Measurements from ENCODE around the gene CENPE.

CENPE gene

GRCh38 chr4:103136671-103137445 is 61.3 kb downstream of the CENPE start:
- no peak for DNase-seq (ENCODE audit: low read depth in 3 of 3)

DNA sequence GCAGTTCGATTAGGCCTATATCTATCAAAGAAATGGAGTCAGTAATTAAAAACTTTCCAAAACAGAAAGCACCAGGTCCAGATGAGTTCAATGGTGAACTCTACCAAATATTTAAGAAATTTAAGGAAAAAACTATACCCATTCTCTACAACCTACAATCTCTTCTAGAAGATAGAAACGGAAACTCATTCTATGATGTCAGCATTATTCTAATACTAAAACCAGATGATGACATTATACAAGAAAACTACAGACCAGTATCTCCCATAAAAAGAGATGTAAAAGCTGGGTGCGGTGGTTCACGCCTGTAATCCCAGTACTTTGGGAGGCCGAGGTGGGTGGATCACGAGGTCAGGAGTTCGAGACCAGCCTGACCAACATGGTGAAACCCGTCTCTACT is 69.0 kb downstream of the CENPE start:
- no peak for DNase-seq (ENCODE audit: low read depth in 3 of 3)

- no peak for DNase-seq (ENCODE audit: low read depth in 3 of 3)
These were observed 72.0 kb downstream of the CENPE start for GRCh38 chr4:103126126-103126525.

- DNase-seq (ENCODE audit: low read depth in 3 of 3): no peak
These were observed 75.0 kb downstream of the CENPE start for GRCh38 chr4:103123114-103123513.

GRCh38 chr4:103118166-103118565 is 80.0 kb downstream of the CENPE start:
- no peak for DNase-seq (ENCODE audit: low read depth in 3 of 3)

GRCh38 chr4:103111598-103111997 is 86.5 kb downstream of the CENPE start:
- DNase-seq (ENCODE audit: low read depth in 3 of 3): no peak

GRCh38 chr4:103108542-103108941 is 89.6 kb downstream of the CENPE start:
- no peak for DNase-seq (ENCODE audit: low read depth in 3 of 3)

GRCh38 chr4:103105558-103106356 is 92.4 kb downstream of the CENPE start:
- no peak for DNase-seq (ENCODE audit: low read depth in 3 of 3)

DNA sequence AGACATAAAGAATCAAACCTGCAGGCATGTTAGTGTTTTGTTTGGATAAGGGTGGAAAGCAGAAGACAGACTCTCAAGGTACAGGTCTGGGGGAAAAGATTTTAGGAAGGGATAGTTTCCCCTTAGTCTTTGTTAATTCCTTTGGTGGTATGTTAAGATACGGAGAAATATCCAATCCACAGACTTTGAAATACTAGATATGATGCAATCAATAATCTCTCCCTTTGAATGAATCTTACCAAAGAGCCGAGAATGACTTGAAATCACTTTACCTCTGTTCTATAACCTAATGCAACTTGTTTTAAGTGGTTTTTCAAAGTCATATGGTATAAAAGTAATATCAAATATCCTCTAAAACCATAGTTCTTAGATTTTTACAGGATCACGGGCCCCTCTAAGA is 93.3 kb downstream of the CENPE start:
- no peak for DNase-seq (ENCODE audit: low read depth in 3 of 3)

DNA sequence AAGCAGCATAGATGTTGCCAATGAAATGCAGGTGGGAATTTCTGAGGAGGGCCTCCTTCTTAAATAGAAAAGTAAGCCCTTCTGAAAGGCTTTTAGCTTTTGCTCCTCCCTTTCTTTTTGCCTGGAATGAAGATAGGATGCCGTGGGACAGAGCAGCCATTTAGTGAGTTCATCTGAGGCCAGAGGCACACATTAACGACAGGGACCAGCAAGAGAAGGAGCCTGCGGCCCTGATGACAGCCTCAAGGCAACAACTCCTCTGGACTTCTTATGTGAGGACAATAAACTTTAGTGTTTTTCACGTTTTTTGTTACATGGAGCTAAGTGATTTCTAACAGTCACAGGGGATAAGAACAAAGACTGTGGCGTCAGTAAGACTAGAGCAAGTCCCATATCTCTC is 97.5 kb downstream of the CENPE start:
- no peak for DNase-seq (ENCODE audit: low read depth in 3 of 3)

- peak in 1 of 3 experiments; percentile 31 for DNase-seq (ENCODE audit: low read depth in 3 of 3)
These were observed 98.3 kb downstream of the CENPE start, which contains the start of gene BDH2 for GRCh38 chr4:103099691-103100392. BDH2 (minus strand) TSS chr4:103099834; CDS start chr4:103096254, 3,580 bp downstream.

GRCh38 chr4:103098756-103099440 is 99.2 kb downstream of the CENPE start:
- DNase-seq (ENCODE audit: low read depth in 3 of 3): no peak

- DNase-seq (ENCODE audit: low read depth in 3 of 3): no peak
These were observed 99.8 kb downstream of the CENPE start for GRCh38 chr4:103098341-103098740.

GRCh38 chr4:103097112-103097511 is 101.0 kb downstream of the CENPE start:
- DNase-seq (ENCODE audit: low read depth in 3 of 3): no peak

DNA sequence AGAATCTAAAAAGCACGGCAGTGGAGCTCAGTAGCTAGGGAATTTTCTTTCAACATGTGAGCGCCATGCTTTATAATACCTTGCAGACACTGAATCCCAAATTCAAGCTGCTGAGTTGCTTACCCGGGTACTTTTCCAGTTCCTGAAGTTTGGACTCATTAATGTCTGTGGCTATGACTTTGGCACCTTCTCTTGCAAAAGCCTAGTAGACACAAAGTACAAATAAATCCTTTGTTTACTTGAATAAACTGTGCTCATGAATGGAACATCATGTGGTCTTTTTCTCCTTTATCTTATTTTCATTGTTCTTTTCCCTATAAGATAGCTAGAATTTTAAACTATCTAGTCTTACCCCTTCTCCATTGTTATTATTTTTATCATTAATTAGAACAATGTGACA is 103.1 kb downstream of the CENPE start:
- DNase-seq (ENCODE audit: low read depth in 3 of 3): no peak

DNA sequence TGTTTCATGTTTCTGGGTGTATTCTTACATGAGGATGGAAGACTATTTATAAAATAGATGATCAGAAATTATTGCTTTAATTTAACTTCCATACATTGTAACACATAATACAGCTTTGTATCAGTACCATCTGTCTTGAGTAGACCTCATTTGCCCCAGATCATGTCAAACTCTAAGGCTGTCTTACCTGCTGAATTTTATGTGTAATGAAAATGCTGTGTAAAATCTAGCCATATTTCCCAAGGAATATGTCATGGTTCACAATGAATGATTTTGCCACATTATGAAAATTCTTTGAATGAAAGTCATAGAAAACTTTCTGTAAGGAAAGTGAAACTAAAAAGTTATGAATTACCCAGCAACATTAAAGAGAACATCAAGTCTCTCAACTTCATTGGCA is 105.9 kb downstream of the CENPE start:
- no peak for DNase-seq (ENCODE audit: low read depth in 3 of 3)

GRCh38 chr4:103091601-103092223 is 106.4 kb downstream of the CENPE start:
- peak in 1 of 3 experiments; percentile 27 for DNase-seq (ENCODE audit: low read depth in 3 of 3)

GRCh38 chr4:103089481-103089880 is 108.7 kb downstream of the CENPE start:
- DNase-seq (ENCODE audit: low read depth in 3 of 3): no peak

DNA sequence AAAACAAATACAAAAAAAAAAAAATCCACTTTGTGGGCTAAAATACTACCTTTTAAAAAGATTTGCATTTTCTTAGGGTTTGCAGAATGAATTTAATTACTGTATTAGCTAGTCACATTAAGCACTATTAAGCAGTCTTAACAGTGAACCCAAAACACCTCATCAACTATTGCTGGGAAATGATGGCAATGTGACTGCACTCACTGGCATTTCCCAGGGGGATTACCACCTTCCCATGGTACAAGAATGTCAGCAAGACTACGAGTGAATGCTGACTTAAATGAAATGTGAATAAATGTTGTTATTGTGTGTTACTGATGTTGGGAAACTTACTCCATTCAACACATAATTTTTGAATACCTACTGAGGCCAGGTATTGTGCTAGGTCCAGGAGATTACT is 111.6 kb downstream of the CENPE start:
- DNase-seq (ENCODE audit: low read depth in 3 of 3): no peak

DNA sequence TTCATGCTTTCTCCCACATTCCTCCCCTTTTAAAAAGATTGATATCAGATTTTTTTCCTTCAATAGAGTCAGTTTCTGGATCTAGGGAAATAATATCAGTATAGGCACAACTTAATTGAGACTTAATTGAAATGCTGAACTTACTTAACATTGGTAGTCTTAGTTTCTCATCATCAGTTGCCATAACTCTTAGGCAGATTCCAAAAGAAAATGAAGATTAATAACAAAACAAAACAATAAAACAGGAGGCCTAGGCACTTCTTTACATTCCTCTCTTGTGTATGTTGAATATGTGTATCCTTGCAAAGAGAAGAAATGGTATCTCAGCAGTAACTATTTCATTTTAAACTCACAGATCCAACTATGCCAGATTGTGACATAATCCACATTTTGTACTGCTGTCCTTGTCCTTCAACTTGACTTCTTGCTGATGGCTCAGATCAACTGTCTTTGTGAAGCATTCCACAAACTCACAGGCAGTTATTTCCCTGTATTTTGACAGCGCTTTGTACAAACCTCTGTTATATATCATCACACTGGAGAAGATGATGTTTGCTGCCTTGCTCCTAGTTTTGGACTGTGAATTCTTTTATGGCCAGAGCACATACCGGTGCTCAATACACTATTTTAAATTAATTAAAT is 112.5 kb downstream of the CENPE start:
- DNase-seq (ENCODE audit: low read depth in 3 of 3): no peak

- no peak for DNase-seq (ENCODE audit: low read depth in 3 of 3)
These were observed 118.5 kb downstream of the CENPE start for GRCh38 chr4:103079621-103080020.

Measured in stimulated activated CD4-positive, alpha-beta T cell treated with anti-CD3 and anti-CD28 coated beads, TNF-alpha, amount 100 ng/mL, for 24 hours (primary cell).